Measurements from ENCODE around the gene SPP2.

GRCh38 chr2:234074751-234075517 is 24.4 kb downstream of the SPP2 start:
- TF ChIP-seq EZH2phosphoT487 (IDR thresholded peaks at IDR 0.05; ENCODE audit: insufficient read depth, low read depth) (no peak), EZH2 (IDR thresholded peaks at IDR 0.05; ENCODE audit: insufficient read depth, poor library complexity, severe bottlenecking) (no peak)

Data from GM23248 (cell line).